Bronchial epithelial cell (primary cell): ENCODE data around the gene CBFA2T3. TPM values are rescaled to one million over a fixed set of nuclear protein-coding genes. Genes with fewer than 3 reads are reported as not detected.

Experiments used
- DNase-seq: peaks from one replicate; pipeline ENCODE4 v3.0.0-alpha.2; 2010; ENCODE audit warnings: low read depth
- FAIRE-seq: peaks from 2 replicates; lab custom pipeline; 2011; peaks lifted over from hg19 to GRCh38; lab: Jason Lieb, UNC
- H3K27me3 ChIP-seq: 2 replicates; pipeline ENCODE4 v1.5.1; 2011; ENCODE audit warnings: low read length; ENCODE audit not compliant: control insufficient read depth, insufficient read depth
- H3K36me3 ChIP-seq: 2 replicates; pipeline ENCODE4 v1.5.1; 2011; ENCODE audit warnings: low read length; ENCODE audit not compliant: control insufficient read depth, insufficient read depth
- H3K4me3 ChIP-seq: 2 replicates; pipeline ENCODE4 v1.5.1; 2011; ENCODE audit warnings: mild to moderate bottlenecking, low read depth, low read length, control low read depth
- total RNA-seq: library from RNA; depleted of rRNA; stranded (reverse); fragments of >200 nt; gene quantifications from 2 replicates; pipeline ENCODE4 v1.2.1, GENCODE V29; 2014
- TF ChIP-seq, protein P1 (sequence below): IDR thresholded peaks from 2 replicates; pipeline ENCODE4 v1.5.1; 2011; ENCODE audit warnings: mild to moderate bottlenecking, moderate library complexity, low read length, control low read depth, inconsistent platforms; ENCODE audit not compliant: insufficient read depth, severe bottlenecking

Gene CBFA2T3
- total RNA-seq, 1 donor from 2014 or later: 0.26 TPM

DNA sequence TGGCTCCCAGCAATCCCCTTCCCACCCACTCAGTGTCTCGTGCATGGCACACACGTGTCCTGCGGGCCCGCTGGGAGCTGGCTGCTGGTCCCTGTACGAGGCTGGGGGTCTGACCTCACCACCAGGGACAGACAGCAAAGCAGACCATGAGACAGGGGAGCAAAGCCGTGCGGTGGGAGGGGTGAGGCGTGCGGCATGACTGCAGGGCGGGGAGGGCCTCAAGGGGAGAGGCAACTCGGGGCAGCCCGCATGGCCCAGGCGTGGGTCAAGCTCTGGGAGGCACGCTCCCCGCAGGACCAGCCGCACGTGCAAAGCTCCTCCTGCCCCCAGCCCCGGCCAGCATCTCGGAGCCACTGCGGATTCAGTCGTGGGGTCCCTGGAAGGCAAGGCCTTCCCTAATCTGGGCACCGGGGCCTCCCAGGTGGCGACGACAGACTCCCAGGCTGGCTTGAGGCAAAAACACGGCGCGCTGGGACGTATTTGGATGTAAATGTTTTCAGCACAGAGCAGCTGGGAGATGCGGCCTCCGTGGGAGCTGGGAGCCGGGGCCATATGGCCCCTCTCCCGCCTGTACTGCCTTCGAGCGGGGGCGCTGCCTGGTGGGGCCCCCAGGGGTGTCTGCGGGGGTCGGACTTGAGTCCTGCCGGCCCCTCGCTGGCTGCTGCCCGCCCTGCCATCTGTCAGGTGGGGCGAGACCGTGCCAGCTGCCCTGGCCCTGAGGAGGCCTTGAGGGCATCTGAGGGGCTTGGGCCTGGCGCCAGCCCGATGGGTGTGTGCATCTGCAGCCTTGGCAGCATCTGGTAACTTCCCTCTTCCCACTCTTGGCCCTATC lies 12.2 kb upstream of the CBFA2T3 start:
- Histone ChIP-seq H3K36me3 (no peaks in the 10 kb centered on the region), H3K27me3 (peaks cover 2% of the 10 kb centered on the region), H3K4me3 (no peak overlapping the region)
- DNase-seq (no peak), FAIRE-seq (no peak)
- TF ChIP-seq, protein P1, sequence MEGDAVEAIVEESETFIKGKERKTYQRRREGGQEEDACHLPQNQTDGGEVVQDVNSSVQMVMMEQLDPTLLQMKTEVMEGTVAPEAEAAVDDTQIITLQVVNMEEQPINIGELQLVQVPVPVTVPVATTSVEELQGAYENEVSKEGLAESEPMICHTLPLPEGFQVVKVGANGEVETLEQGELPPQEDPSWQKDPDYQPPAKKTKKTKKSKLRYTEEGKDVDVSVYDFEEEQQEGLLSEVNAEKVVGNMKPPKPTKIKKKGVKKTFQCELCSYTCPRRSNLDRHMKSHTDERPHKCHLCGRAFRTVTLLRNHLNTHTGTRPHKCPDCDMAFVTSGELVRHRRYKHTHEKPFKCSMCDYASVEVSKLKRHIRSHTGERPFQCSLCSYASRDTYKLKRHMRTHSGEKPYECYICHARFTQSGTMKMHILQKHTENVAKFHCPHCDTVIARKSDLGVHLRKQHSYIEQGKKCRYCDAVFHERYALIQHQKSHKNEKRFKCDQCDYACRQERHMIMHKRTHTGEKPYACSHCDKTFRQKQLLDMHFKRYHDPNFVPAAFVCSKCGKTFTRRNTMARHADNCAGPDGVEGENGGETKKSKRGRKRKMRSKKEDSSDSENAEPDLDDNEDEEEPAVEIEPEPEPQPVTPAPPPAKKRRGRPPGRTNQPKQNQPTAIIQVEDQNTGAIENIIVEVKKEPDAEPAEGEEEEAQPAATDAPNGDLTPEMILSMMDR: no peak

DNA sequence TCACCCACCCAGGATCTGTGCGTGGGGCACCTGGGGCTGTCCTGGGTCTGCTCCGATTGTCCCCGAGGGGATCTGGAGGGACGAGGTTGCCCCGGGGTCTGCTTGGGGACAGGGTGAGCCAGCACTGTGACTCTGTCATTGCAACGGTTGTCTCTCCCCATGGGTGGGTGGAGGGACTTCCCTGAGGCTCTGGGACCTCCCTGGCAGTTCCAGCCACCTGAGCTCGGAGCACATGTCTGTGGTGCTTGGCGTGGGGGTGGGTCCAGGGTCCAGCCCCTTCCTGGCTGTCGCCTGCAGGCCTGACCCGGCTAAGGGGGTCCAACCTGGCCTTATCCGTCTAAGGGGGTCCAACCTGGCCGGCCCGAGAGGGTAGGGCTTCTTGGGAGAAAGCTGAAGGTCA lies 8.5 kb upstream of the CBFA2T3 start:
- TF ChIP-seq, protein P1: no peak
- no peak for FAIRE-seq
- H3K27me3 ChIP-seq: no peaks in the 10 kb centered on the region

DNA sequence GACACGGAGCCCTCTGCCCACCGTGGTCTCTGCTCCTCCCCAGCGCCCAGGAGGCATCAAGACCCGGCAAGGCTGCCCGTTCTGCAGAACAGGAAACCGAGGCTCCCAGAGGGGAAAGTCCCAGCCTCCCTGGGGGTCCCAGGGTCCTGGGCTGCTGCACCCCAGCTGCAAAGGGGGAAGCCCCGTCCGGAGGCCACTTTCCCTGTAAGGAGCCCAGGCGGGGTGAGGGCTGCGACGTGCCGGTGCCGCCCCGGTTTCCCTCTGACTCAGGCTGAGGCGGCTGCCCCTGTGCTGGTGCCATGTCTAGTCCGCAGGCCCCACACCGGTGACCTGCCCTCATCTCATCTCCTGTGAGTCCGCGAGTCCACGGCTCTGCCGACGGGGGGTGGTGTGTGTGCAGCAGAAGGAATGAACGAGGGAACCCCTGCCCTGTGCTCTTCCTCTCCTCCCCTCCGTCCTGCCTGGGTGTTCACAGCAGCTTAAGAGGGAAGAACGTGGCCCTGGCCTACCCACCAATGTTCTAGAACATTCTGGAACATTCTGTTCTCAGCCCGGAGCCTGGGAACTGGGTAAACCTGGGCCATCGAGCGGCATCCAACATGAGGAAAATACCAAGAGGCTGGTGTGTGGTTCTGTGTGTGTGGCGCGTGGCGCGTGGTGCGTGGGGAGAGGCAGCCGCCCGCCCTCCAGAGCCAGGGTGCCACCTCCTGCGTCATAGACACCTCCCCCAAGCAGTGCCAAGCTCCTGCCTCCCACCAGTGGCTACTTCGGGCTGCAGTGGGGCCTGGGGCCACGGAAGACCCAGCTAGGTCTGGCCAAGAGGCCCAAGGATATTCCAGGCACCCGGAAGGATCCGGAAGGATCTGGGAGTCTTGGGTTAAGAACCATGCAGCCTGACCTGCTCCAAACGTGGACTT lies 7.0 kb upstream of the CBFA2T3 start:
- no peaks in the 10 kb centered on the region for H3K36me3 ChIP-seq
- TF ChIP-seq, protein P1: no peak
- no peak for DNase-seq
- no peaks in the 10 kb centered on the region for H3K27me3 ChIP-seq
- H3K4me3 ChIP-seq: no peak overlapping the region
- FAIRE-seq: no peak

More for the DNA sequence above, 8.5 kb upstream of the CBFA2T3 start:
- no peak for DNase-seq
- Histone ChIP-seq H3K36me3 (no peaks in the 10 kb centered on the region), H3K4me3 (no peak overlapping the region)

DNA sequence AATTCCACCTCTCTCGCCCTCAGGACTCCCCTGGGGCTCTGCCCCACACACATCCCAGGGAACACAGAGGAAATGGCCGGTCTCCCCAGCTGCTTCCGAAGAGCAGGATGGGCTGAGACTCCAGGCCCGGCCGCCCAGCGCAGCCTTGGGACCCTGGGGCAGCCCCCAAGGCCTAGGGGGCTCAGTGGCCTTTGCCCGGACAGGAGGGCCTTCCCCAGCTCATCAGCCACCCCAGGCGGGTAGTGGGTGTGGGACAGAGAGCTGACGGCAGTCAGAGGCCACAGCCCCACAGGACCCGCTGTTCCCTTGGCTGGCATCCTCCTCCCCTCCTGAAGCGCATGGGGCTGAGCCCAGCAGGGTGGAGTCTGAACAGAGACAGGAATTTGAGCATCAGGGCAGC lies 6.2 kb upstream of the CBFA2T3 start:
- no peaks in the 10 kb centered on the region for H3K27me3 ChIP-seq
- no peak overlapping the region for H3K4me3 ChIP-seq
- H3K36me3 ChIP-seq: no peaks in the 10 kb centered on the region
- DNase-seq: no peak
- no peak for FAIRE-seq
- TF ChIP-seq, protein P1: no peak

DNA sequence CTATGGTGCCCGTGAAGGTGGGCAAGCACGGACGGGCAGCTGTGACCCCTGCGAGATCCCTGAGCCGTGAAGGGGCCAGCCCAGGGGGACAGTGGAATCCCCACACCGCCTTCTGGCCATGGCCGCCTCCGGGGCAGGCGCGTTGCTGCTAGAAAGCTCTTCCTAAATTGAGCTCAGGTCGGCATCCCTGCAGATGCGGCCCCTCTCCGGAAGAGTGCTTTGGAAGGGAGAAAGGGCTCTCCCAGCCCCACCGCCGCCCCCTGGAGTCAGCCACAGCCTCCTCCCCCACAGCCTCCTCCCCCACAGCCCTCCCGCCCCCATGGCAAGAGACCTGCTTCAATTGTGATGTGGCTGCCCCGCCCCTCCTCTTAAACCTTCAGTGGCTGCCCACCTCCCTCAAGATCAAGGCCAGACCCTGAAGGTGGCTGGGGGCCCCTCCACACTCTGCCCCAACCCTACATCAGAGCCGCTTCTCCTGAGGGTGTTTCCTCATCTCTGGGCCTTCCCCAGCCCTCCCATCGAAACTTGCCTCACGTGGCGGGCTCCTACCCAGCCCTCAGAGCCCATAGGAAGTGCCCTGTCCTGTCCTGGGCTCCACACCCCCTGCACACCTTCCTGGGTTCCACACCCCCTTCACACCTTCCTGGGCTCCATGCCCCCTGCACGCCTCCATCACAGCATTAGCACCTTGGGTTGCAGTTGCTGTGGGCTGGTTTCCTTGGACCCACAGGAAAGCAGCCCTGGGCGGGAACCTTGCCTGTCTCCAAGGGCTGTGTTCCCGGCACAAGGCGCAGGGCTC lies 5.5 kb upstream of the CBFA2T3 start:
- FAIRE-seq: no peak
- DNase-seq: no peak
- Histone ChIP-seq H3K27me3 (no peaks in the 10 kb centered on the region), H3K4me3 (no peak overlapping the region), H3K36me3 (no peaks in the 10 kb centered on the region)
- TF ChIP-seq, protein P1: no peak
